OCI-LY3 (cell line): ENCODE measurements around the gene TFCP2L1.

ENCODE experiments used
- H2AFZ ChIP-seq: fragments of 200-600, 300-600 bp; shearing (Covaris generic); 2 replicates; pipeline ENCODE4 v1.6.0; 2014; ENCODE audit warnings: antibody characterized with exemption, low read depth, low read length
- H3K27ac ChIP-seq: fragments of 200-600, 300-600 bp; sonication (generic); 2 replicates; pipeline ENCODE4 v1.5.1; 2014; ENCODE audit warnings: mild to moderate bottlenecking, low read length, moderate library complexity, mixed read lengths
- H3K27me3 ChIP-seq: fragments of 200-600, 300-600 bp; sonication (generic); 2 replicates; pipeline ENCODE4 v1.6.1; 2014; ENCODE audit warnings: low read depth, low read length, mixed read lengths
- H3K36me3 ChIP-seq: fragments of 200-600, 300-600 bp; sonication (generic); replicated peaks from 2 replicates; pipeline ENCODE3; 2014; ENCODE audit warnings: low read depth, low read length, mixed read lengths
- H3K4me1 ChIP-seq: fragments of 300-600, 200-600 bp; sonication (generic); 2 replicates; pipeline ENCODE4 v1.6.1; 2014; ENCODE audit warnings: low read length, mixed read lengths
- H3K4me2 ChIP-seq: fragments of 200-600, 300-600 bp; sonication (generic); 2 replicates; pipeline ENCODE4 v1.6.1; 2014; ENCODE audit warnings: low read length, mixed read lengths
- H3K4me3 ChIP-seq: fragments of 300-600, 200-600 bp; sonication (generic); 2 replicates; pipeline ENCODE4 v1.5.1; 2014; ENCODE audit warnings: antibody characterized with exemption, mild to moderate bottlenecking, low read length, moderate library complexity
- H3K79me2 ChIP-seq: fragments of 300-600, 200-600 bp; shearing (Covaris generic); 2 replicates; pipeline ENCODE4 v1.6.1; 2014; ENCODE audit warnings: mild to moderate bottlenecking, low read length, mixed read lengths
- H3K9ac ChIP-seq: fragments of 300-600, 200-600 bp; shearing (Covaris generic); 2 replicates; pipeline ENCODE4 v1.6.0; 2014; ENCODE audit warnings: mild to moderate bottlenecking, low read length, moderate library complexity
- H3K9me3 ChIP-seq: fragments of 200-600, 300-600 bp; shearing (Covaris generic); 2 replicates; pipeline ENCODE4 v1.6.1; 2014; ENCODE audit warnings: low read length, mixed read lengths; ENCODE audit not compliant: insufficient read depth
- H4K20me1 ChIP-seq: fragments of 200-600, 300-600 bp; sonication (generic); 2 replicates; pipeline ENCODE4 v1.6.1; 2016; ENCODE audit warnings: low read length, mixed read lengths; ENCODE audit not compliant: insufficient read depth
- CTCF ChIP-seq: fragments of 200-600, 300-600 bp; sonication (generic); IDR thresholded peaks from 2 replicates; pipeline ENCODE4 v1.5.1; 2014; ENCODE audit warnings: antibody characterized with exemption, low read length, low read depth
- EZH2phosphoT487 ChIP-seq: fragments of 200-600 bp; shearing (Covaris generic); IDR thresholded peaks from 2 replicates; pipeline ENCODE4 v1.6.1; 2018; ENCODE audit warnings: antibody characterized with exemption, mixed run types, low read depth

The TFCP2L1 gene

GRCh38 chr2:121193185-121193584 is 91.8 kb downstream of the TFCP2L1 start:
- H2AFZ ChIP-seq = no peak overlapping the region
- TF ChIP-seq EZH2phosphoT487 = no peak
- no peak for TF ChIP-seq CTCF
- no peaks in the 10 kb centered on the region for H3K27me3 ChIP-seq
- no peaks in the 10 kb centered on the region for H3K9me3 ChIP-seq
- H3K27ac ChIP-seq = no peak overlapping the region
- no peaks in the 10 kb centered on the region for H4K20me1 ChIP-seq
- no peaks in the 10 kb centered on the region for H3K4me1 ChIP-seq
- no peaks in the 10 kb centered on the region for H3K79me2 ChIP-seq
- H3K9ac ChIP-seq = no peak overlapping the region
- no peak overlapping the region for H3K4me2 ChIP-seq
- no peaks in the 10 kb centered on the region for H3K36me3 ChIP-seq
- no peak overlapping the region for H3K4me3 ChIP-seq

DNA sequence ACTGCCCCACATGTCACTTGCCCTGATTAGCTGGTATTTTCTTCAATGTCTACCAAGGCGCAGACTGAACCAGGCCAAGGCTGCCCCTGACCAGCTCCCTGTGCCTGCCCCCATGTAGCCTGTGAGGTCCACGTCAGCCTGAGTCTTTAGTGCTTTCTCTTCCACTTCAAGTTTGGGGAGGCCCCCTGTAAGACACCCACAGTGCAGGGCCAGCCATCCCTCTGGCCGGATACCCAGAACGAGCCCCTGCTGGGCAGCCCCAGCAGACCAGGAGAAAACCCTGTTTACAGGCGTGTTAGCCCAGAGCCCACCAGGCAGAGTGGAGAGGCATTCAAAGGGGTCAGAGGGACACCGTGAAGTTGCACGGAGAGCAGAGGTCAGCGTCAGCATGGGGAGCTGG is 92.4 kb downstream of the TFCP2L1 start:
- no peaks in the 10 kb centered on the region for H3K9me3 ChIP-seq
- no peaks in the 10 kb centered on the region for H3K27me3 ChIP-seq
- no peak overlapping the region for H2AFZ ChIP-seq
- no peaks in the 10 kb centered on the region for H3K36me3 ChIP-seq
- TF ChIP-seq EZH2phosphoT487 (no peak), CTCF (no peak)
- no peaks in the 10 kb centered on the region for H3K4me1 ChIP-seq
- no peak overlapping the region for H3K4me2 ChIP-seq
- no peaks in the 10 kb centered on the region for H3K79me2 ChIP-seq
- H3K4me3 ChIP-seq = no peak overlapping the region
- H4K20me1 ChIP-seq = no peaks in the 10 kb centered on the region
- no peak overlapping the region for H3K9ac ChIP-seq
- no peak overlapping the region for H3K27ac ChIP-seq

GRCh38 chr2:121191191-121192170 is 93.5 kb downstream of the TFCP2L1 start:
- Histone ChIP-seq H3K27me3 (no peaks in the 10 kb centered on the region), H2AFZ (no peak overlapping the region), H3K79me2 (no peaks in the 10 kb centered on the region), H3K36me3 (no peaks in the 10 kb centered on the region), H3K27ac (no peak overlapping the region), H3K4me3 (no peak overlapping the region), H4K20me1 (no peaks in the 10 kb centered on the region), H3K4me2 (no peak overlapping the region), H3K9me3 (no peaks in the 10 kb centered on the region), H3K4me1 (no peaks in the 10 kb centered on the region), H3K9ac (no peak overlapping the region)
- TF ChIP-seq EZH2phosphoT487 (no peak), CTCF (no peak)

DNA sequence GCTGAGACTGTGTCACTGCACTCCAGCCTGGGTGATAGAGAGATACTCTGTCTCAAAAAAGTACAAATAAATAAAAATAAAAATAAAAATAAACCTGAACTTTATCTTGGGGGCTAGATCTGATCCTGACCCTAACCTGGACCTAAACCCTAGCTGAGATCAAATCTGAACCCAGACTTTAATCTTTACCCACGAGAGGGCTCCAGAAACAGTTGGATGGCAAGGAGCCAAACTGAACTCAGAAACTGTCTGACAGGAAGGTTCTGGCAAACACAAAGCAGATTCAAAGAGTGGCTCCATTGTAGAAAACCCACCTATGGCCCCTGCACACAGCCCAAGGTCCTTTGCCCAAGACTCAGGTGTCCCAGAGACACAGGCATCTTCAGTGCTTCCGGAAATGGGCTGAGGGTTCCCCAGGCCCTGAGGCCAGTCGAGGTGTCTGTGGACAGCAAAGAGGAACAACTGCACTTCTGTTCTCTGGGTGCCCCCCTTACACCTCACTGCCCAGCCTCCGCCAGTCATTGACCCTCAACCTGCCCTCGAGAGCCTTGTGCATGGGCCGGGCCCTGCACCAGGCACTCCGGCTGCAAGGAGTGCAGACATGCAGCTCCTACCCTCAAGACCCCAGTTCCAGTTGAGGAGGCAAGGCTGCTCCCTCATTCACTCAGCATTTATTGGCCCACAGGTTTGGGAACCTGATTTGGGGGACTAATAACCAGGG is 95.2 kb downstream of the TFCP2L1 start:
- Histone ChIP-seq H3K27me3 (no peaks in the 10 kb centered on the region), H3K4me3 (no peak overlapping the region), H3K79me2 (no peaks in the 10 kb centered on the region), H4K20me1 (no peaks in the 10 kb centered on the region), H3K9ac (no peak overlapping the region), H3K4me2 (no peak overlapping the region), H3K36me3 (no peaks in the 10 kb centered on the region), H3K4me1 (no peaks in the 10 kb centered on the region), H3K27ac (no peak overlapping the region), H2AFZ (no peak overlapping the region), H3K9me3 (no peaks in the 10 kb centered on the region)
- TF ChIP-seq EZH2phosphoT487 = no peak
- TF ChIP-seq CTCF = no peak
